Mesendoderm (in vitro differentiated cells): ENCODE measurements around the gene RCOR2.

ENCODE experiments used
- DNase-seq: peaks from one replicate; pipeline ENCODE4 v3.0.0; 2013
- H2AK5ac ChIP-seq: 2 replicates; pipeline ENCODE4 v1.6.1; 2013; ENCODE audit warnings: low read length, inconsistent platforms
- H2BK120ac ChIP-seq: 2 replicates; pipeline ENCODE4 v1.6.1; 2013; ENCODE audit warnings: low read depth, mild to moderate bottlenecking, low read length, moderate library complexity, mixed read lengths
- H2BK15ac ChIP-seq: replicated peaks from 2 replicates; pipeline ENCODE4 v1.6.1; 2013; ENCODE audit warnings: low read depth, mild to moderate bottlenecking, moderate library complexity
- H2BK5ac ChIP-seq: 2 replicates; pipeline ENCODE4 v1.6.1; 2013; ENCODE audit warnings: low read length, inconsistent platforms
- H3K18ac ChIP-seq: 2 replicates; pipeline ENCODE4 v1.6.1; 2013; ENCODE audit warnings: mild to moderate bottlenecking, low read length, mixed read lengths
- H3K23ac ChIP-seq: one replicate; pipeline ENCODE4 v1.6.1; 2013; ENCODE audit warnings: low read length
- H3K27ac ChIP-seq: 2 replicates; pipeline ENCODE4 v1.5.1; 2013; ENCODE audit warnings: low read depth, mild to moderate bottlenecking, inconsistent platforms, low read length, moderate library complexity
- H3K27me3 ChIP-seq: 2 replicates; pipeline ENCODE4 v1.6.1; 2013; ENCODE audit warnings: low read length, control low read depth, mild to moderate bottlenecking, inconsistent platforms; ENCODE audit not compliant: insufficient read depth, poor library complexity
- H3K36me3 ChIP-seq: 2 replicates; pipeline ENCODE4 v1.6.1; 2013; ENCODE audit warnings: low read length, inconsistent platforms; ENCODE audit not compliant: control insufficient read depth, insufficient read depth
- H3K4ac ChIP-seq: one replicate; pipeline ENCODE4 v1.6.1; 2013; ENCODE audit warnings: low read depth, mild to moderate bottlenecking, low read length, moderate library complexity
- H3K4me1 ChIP-seq: 2 replicates; pipeline ENCODE4 v1.6.1; 2013; ENCODE audit warnings: low read depth, low read length, inconsistent platforms; ENCODE audit not compliant: control insufficient read depth
- H3K4me2 ChIP-seq: 2 replicates; pipeline ENCODE4 v1.6.1; 2013; ENCODE audit warnings: low read length
- H3K4me3 ChIP-seq: 2 replicates; pipeline ENCODE4 v1.5.1; 2013; ENCODE audit warnings: mild to moderate bottlenecking, low read length
- H3K56ac ChIP-seq: one replicate; pipeline ENCODE4 v1.6.1; 2013; ENCODE audit warnings: low read length
- H3K79me1 ChIP-seq: 2 replicates; pipeline ENCODE4 v1.6.1; 2013; ENCODE audit warnings: low read length, inconsistent platforms
- H3K79me2 ChIP-seq: 2 replicates; pipeline ENCODE4 v1.6.1; 2013; ENCODE audit warnings: mild to moderate bottlenecking, low read length; ENCODE audit not compliant: control insufficient read depth, insufficient read depth
- H3K9ac ChIP-seq: 2 replicates; pipeline ENCODE4 v1.6.1; 2013; ENCODE audit warnings: low read length, inconsistent platforms
- H4K5ac ChIP-seq: one replicate; pipeline ENCODE4 v1.6.1; 2013; ENCODE audit warnings: low read length
- H4K8ac ChIP-seq: one replicate; pipeline ENCODE4 v1.6.1; 2013; ENCODE audit warnings: low read depth, mild to moderate bottlenecking, control low read depth, low read length, moderate library complexity
- WGBS: extraction: QIAGEN DNeasy Blood & Tissue Kit; methylation state at CpG from one replicate; pipeline ENCODE4 v1.1.7; 2013; ENCODE audit warnings: low lambda C conversion rate, missing lambda C conversion rate; ENCODE audit not compliant: insufficient coverage; ENCODE audit errors: extremely low coverage; 5-methylcytosine and 5-hydroxymethylcytosine counted together

Gene RCOR2

DNA sequence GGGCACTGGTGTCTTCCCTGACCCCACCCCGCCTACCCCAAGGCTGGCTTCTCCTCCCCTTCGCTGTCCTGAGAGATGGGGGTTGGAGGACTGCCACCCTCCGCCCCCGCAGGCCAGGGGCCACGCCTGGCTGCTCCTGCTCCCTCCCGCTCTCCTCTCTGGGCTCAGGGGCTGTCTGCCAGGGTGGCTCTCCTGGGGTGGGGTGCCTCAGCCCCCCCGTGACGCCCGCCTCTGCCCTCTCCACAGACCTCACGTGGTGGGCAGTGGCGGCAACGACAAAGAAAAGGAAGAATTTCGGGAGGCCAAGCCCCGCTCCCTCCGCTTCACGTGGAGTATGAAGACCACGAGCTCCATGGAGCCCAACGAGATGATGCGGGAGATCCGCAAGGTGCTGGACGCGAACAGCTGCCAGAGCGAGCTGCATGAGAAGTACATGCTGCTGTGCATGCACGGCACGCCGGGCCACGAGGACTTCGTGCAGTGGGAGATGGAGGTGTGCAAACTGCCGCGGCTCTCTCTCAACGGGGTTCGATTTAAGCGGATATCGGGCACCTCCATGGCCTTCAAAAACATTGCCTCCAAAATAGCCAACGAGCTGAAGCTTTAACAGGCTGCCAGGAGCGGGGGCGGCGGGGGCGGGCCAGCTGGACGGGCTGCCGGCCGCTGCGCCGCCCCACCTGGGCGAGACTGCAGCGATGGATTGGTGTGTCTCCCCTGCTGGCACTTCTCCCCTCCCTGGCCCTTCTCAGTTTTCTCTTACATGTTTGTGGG lies 8.1 kb downstream of the RCOR2 start:
- H3K4ac ChIP-seq: no peak overlapping the region
- no peak overlapping the region for H3K23ac ChIP-seq
- no peak overlapping the region for H2BK15ac ChIP-seq
- H3K79me1 ChIP-seq: no peaks in the 10 kb centered on the region
- no peaks in the 10 kb centered on the region for H3K79me2 ChIP-seq
- H3K27me3 ChIP-seq: no peaks in the 10 kb centered on the region
- no CpG with 5 or more reads among the region's 46 CpGs for WGBS
- no peak overlapping the region for H4K8ac ChIP-seq
- H3K18ac ChIP-seq: no peak overlapping the region
- no peak overlapping the region for H3K9ac ChIP-seq
- H4K5ac ChIP-seq: no peak overlapping the region
- H3K36me3 ChIP-seq: peaks cover 10% of the 10 kb centered on the region
- H3K56ac ChIP-seq: no peak overlapping the region
- no peak overlapping the region for H2BK5ac ChIP-seq
- no peak overlapping the region for H2BK120ac ChIP-seq
- no peak overlapping the region for H2AK5ac ChIP-seq
- peaks cover 5% of the 10 kb centered on the region for H3K4me1 ChIP-seq
- DNase-seq: no peak
- no peak overlapping the region for H3K27ac ChIP-seq
- no peak overlapping the region for H3K4me2 ChIP-seq
- H3K4me3 ChIP-seq: no peak overlapping the region

- WGBS: no CpG with 5 or more reads among the region's 21 CpGs
- H3K4me1 ChIP-seq: peaks cover 5% of the 10 kb centered on the region
These were observed 9.0 kb downstream of the RCOR2 start for GRCh38 chr11:63907808-63908530.

GRCh38 chr11:63907063-63907462 lies 9.9 kb downstream of the RCOR2 start:
- Histone ChIP-seq H2BK15ac (no peak overlapping the region), H3K23ac (no peak overlapping the region), H3K4me1 (peaks cover 5% of the 10 kb centered on the region), H2BK5ac (no peak overlapping the region), H4K8ac (no peak overlapping the region), H3K79me1 (no peaks in the 10 kb centered on the region), H3K36me3 (peaks cover 16% of the 10 kb centered on the region), H3K27ac (no peak overlapping the region), H3K79me2 (no peaks in the 10 kb centered on the region), H3K4me3 (no peak overlapping the region), H3K9ac (no peak overlapping the region), H3K4me2 (no peak overlapping the region), H3K4ac (no peak overlapping the region), H3K27me3 (no peaks in the 10 kb centered on the region), H2BK120ac (no peak overlapping the region), H4K5ac (no peak overlapping the region), H3K18ac (no peak overlapping the region), H3K56ac (no peak overlapping the region), H2AK5ac (no peak overlapping the region)
- DNase-seq: no peak
- WGBS: no CpG with 5 or more reads among the region's 6 CpGs

More at GRCh38 chr11:63907808-63908530, 9.0 kb downstream of the RCOR2 start:
- no peaks in the 10 kb centered on the region for H3K79me1 ChIP-seq
- H3K4me3 ChIP-seq: no peak overlapping the region
- H3K18ac ChIP-seq: no peak overlapping the region
- H3K27ac ChIP-seq: no peak overlapping the region
- H3K56ac ChIP-seq: no peak overlapping the region
- H3K36me3 ChIP-seq: peaks cover 13% of the 10 kb centered on the region
- H3K4me2 ChIP-seq: no peak overlapping the region
- no peak overlapping the region for H2AK5ac ChIP-seq
- no peak overlapping the region for H3K4ac ChIP-seq
- H2BK15ac ChIP-seq: no peak overlapping the region
- H4K8ac ChIP-seq: no peak overlapping the region
- DNase-seq: peak; percentile 65
- no peak overlapping the region for H4K5ac ChIP-seq
- H3K23ac ChIP-seq: no peak overlapping the region
- no peak overlapping the region for H3K9ac ChIP-seq
- H2BK120ac ChIP-seq: no peak overlapping the region
- H3K27me3 ChIP-seq: no peaks in the 10 kb centered on the region
- no peak overlapping the region for H2BK5ac ChIP-seq
- no peaks in the 10 kb centered on the region for H3K79me2 ChIP-seq

- H2BK120ac ChIP-seq: no peak overlapping the region
- no peaks in the 10 kb centered on the region for H3K79me2 ChIP-seq
- no peak overlapping the region for H3K4me3 ChIP-seq
- H3K4me1 ChIP-seq: peaks cover 5% of the 10 kb centered on the region
- H3K4me2 ChIP-seq: no peak overlapping the region
- H4K5ac ChIP-seq: no peak overlapping the region
- peak; percentile 43 for DNase-seq
- no peaks in the 10 kb centered on the region for H3K27me3 ChIP-seq
- H2AK5ac ChIP-seq: no peak overlapping the region
- no peak overlapping the region for H2BK15ac ChIP-seq
- H3K27ac ChIP-seq: no peak overlapping the region
- H2BK5ac ChIP-seq: no peak overlapping the region
- H3K4ac ChIP-seq: no peak overlapping the region
- H3K36me3 ChIP-seq: peaks cover 16% of the 10 kb centered on the region
- WGBS: no CpG with 5 or more reads among the region's 7 CpGs
- H3K56ac ChIP-seq: no peak overlapping the region
- no peak overlapping the region for H4K8ac ChIP-seq
- H3K79me1 ChIP-seq: no peaks in the 10 kb centered on the region
- no peak overlapping the region for H3K23ac ChIP-seq
- H3K9ac ChIP-seq: no peak overlapping the region
- H3K18ac ChIP-seq: no peak overlapping the region
These were observed 10.4 kb downstream of the RCOR2 start for GRCh38 chr11:63906585-63906984.

DNA sequence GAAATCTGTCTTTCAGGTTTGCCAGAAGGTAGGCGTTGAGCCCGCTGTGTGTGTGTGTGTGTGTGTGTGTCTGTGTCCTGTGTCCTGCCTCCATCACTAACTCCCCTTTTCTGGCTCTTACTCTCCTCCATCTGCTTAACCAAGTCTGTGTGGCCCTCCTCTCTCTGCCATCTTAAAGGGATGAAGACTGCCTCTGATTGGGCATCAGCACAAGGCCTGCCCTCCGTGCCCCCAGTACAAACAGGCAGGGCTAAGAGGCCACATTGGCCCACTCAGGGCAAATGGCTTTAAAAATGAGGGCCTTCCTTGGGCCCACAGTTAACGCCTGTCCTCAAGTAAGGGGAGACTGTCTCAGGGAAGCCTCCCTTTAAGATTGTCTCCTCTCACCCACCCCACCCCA lies 10.9 kb downstream of the RCOR2 start:
- no peak overlapping the region for H3K4me2 ChIP-seq
- no peak overlapping the region for H3K27ac ChIP-seq
- no peak overlapping the region for H4K8ac ChIP-seq
- DNase-seq: no peak
- no peaks in the 10 kb centered on the region for H3K79me1 ChIP-seq
- WGBS: no CpG with 5 or more reads among the region's 4 CpGs
- no peak overlapping the region for H3K56ac ChIP-seq
- H3K4me3 ChIP-seq: no peak overlapping the region
- no peak overlapping the region for H3K18ac ChIP-seq
- no peak overlapping the region for H3K9ac ChIP-seq
- H2BK15ac ChIP-seq: no peak overlapping the region
- H4K5ac ChIP-seq: no peak overlapping the region
- no peak overlapping the region for H2AK5ac ChIP-seq
- no peaks in the 10 kb centered on the region for H3K79me2 ChIP-seq
- H3K36me3 ChIP-seq: peaks cover 16% of the 10 kb centered on the region
- no peak overlapping the region for H2BK5ac ChIP-seq
- H3K4ac ChIP-seq: no peak overlapping the region
- peaks cover 5% of the 10 kb centered on the region for H3K4me1 ChIP-seq
- no peak overlapping the region for H3K23ac ChIP-seq
- H3K27me3 ChIP-seq: no peaks in the 10 kb centered on the region
- H2BK120ac ChIP-seq: no peak overlapping the region
